HepG2 (cell line): Measurements from ENCODE around the gene RNF168. TPM values are rescaled to one million over a fixed set of nuclear protein-coding genes. Genes with fewer than 3 reads are reported as not detected.

Source experiments
- CHCHD3 ChIP-seq: sonication (generic); formaldehyde crosslinking; IDR thresholded peaks from 2 replicates; pipeline ENCODE4 v1.8.0; 2022; ENCODE audit warnings: mild to moderate bottlenecking, missing genetic modification reagents, moderate library complexity
- CREBL2 ChIP-seq: sonication (generic); formaldehyde crosslinking; IDR thresholded peaks from 2 replicates; pipeline ENCODE4 v1.8.1; 2023; ENCODE audit warnings: missing genetic modification reagents, mild to moderate bottlenecking, borderline replicate concordance
- DNMT3B ChIP-seq: conservative IDR thresholded peaks from 2 replicates; pipeline ENCODE4 v1.6.1; 2016; ENCODE audit warnings: missing biosample characterization, control low read depth
- KDM2A ChIP-seq: sonication (generic); formaldehyde crosslinking; IDR thresholded peaks from 2 replicates; pipeline ENCODE4 v1.4.0; 2020; ENCODE audit warnings: low read depth, missing genetic modification reagents, borderline replicate concordance
- NFKBIZ ChIP-seq: IDR thresholded peaks from 2 replicates; pipeline ENCODE4 v1.6.1; 2018; ENCODE audit warnings: missing genetic modification reagents, missing compliant biosample characterization
- NR2F2 ChIP-seq: IDR thresholded peaks from 2 replicates; pipeline ENCODE4 v1.6.1; 2012; ENCODE audit warnings: low read depth, inconsistent platforms, borderline replicate concordance
- TCF12 ChIP-seq, 2 experiments: fragments of 450-650 bp in 1 of 2; sonication (generic) in 1 of 2; formaldehyde crosslinking in 1 of 2; IDR thresholded peaks; 2 replicates each; pipeline versions ENCODE4 v1.6.1 to v1.8.0; 2017 to 2022; ENCODE audit warnings: antibody characterized with exemption in 1 of 2, mild to moderate bottlenecking in 1 of 2, missing genetic modification reagents in 1 of 2, moderate library complexity in 1 of 2
- ZBTB39 ChIP-seq: sonication (generic); formaldehyde crosslinking; IDR thresholded peaks from 2 replicates; pipeline ENCODE4 v1.5.0; 2020; ENCODE audit warnings: missing genetic modification reagents
- ZC3H13 ChIP-seq: sonication (generic); formaldehyde crosslinking; IDR thresholded peaks from 2 replicates; pipeline ENCODE4 v1.8.1; 2023; ENCODE audit warnings: mild to moderate bottlenecking, missing genetic modification reagents, moderate library complexity
- ZNF121 ChIP-seq: sonication (generic); formaldehyde crosslinking; IDR thresholded peaks from 2 replicates; pipeline ENCODE4 v1.5.0; 2020; ENCODE audit warnings: mild to moderate bottlenecking, missing genetic modification reagents
- ZNF274 ChIP-seq: sonication (generic); formaldehyde crosslinking; IDR thresholded peaks from 2 replicates; pipeline ENCODE4 v1.5.1; 2020; ENCODE audit warnings: mild to moderate bottlenecking, missing genetic modification reagents
- ZNF670 ChIP-seq: sonication (generic); formaldehyde crosslinking; IDR thresholded peaks from 2 replicates; pipeline ENCODE4 v1.8.0; 2022; ENCODE audit warnings: mild to moderate bottlenecking, missing genetic modification reagents, borderline replicate concordance
- polyA plus RNA-seq, 8 experiments: library from polyadenylated mRNA; depleted of rRNA in 3 of 8; stranded (reverse) in 7 of 8; unstranded in 1 of 8; fragments of >200 nt; fragmentation: Illumina TruSeq in 4 of 8; extraction: Trizol in 4 of 8; gene quantifications; 2 replicates each; pipeline versions ENCODE4 v1.2.1 to v1.2.3, GENCODE V29; 2011 to 2016; ENCODE audit warnings: low read depth in 4 of 8, missing spikeins in 1 of 8, mixed read lengths in 1 of 8; ENCODE audit not compliant: insufficient read depth in 1 of 8
- total RNA-seq, 5 experiments: library from RNA; depleted of rRNA; stranded (reverse); fragments of >200 nt; fragmentation: Illumina TruSeq; extraction: Trizol; gene quantifications; 2 replicates each; pipeline ENCODE4 v1.2.3, GENCODE V29; 2016; ENCODE audit warnings: low read depth in 1 of 5
- TF ChIP-seq, protein P1 (sequence below): IDR thresholded peaks from 2 replicates; pipeline ENCODE4 v1.6.1; 2016; ENCODE audit warnings: low read depth, missing genetic modification reagents, missing compliant biosample characterization
- TF ChIP-seq, protein P2 (sequence below): IDR thresholded peaks from 2 replicates; pipeline ENCODE4 v1.6.1; 2016; ENCODE audit warnings: low read depth, control low read depth
- TF ChIP-seq, protein P3 (sequence below): sonication (generic); formaldehyde crosslinking; IDR thresholded peaks from 2 replicates; pipeline ENCODE4 v1.4.0; 2020; ENCODE audit warnings: low read depth, mild to moderate bottlenecking, missing genetic modification reagents

RNF168 gene
- total and polyA plus RNA-seq, 2 of the 13 experiments (the other 11 are each of a cell fraction or from before 2014, with no cell fraction given) = 3.7 to 22.9 TPM

DNA sequence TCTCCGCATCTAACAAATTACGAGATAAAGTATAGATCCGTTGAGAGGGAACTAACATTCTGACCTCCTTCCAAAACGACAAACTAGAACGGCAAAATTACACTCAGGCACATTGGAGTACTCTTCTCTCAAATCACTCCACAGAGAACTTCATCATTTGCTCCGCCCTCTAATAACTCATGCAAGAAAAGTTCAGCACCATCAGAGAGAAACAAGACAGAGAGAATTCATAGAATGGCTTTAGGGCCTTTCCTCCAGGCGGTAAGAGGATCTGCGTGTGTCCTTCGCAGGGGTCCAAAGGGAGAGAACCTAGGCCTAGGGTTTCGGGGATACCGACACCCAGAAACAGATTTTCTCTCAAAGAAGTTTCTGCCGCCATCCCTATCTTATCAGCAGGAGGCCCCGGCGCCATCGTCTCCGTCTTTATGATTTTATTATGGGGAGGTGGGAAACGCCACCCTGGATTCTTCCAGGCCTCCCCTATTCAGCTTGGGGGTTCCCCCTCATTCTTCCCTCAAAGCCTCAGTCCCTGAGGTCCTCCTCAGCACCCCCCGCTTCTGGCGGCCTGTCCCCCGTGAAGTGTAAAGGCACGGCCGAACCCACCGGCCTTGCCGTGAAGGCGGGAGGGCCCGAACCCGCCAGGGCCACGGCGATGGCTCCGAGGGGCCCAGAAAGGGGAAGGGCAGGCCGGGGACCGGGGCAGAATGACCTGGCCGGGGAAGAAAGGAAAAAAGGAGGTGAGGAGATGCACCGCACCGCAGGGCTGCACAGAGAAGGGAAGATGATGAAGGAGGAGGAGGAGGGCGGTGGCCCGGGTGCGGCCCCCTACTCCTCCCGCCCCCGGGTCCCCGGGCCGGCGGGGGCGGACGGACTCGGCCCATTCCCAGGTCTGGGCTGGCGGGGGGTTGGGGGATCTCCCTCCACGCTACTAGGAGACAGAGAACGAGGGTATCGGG, 72.1 kb downstream of the RNF168 start (continued):
- TF ChIP-seq NR2F2 (no peak), ZNF670 (peak; percentile 14; the same call in 1 of the 2 replicates), ZNF121 (CRISPR knock-in tag) (no peak), NFKBIZ (no peak), ZBTB39 (CRISPR knock-in tag) (no peak), DNMT3B (CRISPR knock-in tag) (no peak), ZNF274 (CRISPR knock-in tag) (no peak), CHCHD3 (CRISPR knock-in tag) (0 out of 2 replicates have a peak, but pooled peaks have one; percentile 58), ZC3H13 (CRISPR knock-in tag) (0 out of 2 replicates have a peak, but pooled peaks have one; percentile 56), CREBL2 (CRISPR knock-in tag) (no peak), TCF12 (IDR thresholded peaks at IDR 0.05) (no peak), TCF12 (CRISPR knock-in tag; IDR thresholded peaks at IDR 0.05) (no peak; the same call in 1 of the 2 replicates), KDM2A (CRISPR knock-in tag) (0 out of 2 replicates have a peak, but pooled peaks have one; percentile 6)
- TF ChIP-seq, protein P1, sequence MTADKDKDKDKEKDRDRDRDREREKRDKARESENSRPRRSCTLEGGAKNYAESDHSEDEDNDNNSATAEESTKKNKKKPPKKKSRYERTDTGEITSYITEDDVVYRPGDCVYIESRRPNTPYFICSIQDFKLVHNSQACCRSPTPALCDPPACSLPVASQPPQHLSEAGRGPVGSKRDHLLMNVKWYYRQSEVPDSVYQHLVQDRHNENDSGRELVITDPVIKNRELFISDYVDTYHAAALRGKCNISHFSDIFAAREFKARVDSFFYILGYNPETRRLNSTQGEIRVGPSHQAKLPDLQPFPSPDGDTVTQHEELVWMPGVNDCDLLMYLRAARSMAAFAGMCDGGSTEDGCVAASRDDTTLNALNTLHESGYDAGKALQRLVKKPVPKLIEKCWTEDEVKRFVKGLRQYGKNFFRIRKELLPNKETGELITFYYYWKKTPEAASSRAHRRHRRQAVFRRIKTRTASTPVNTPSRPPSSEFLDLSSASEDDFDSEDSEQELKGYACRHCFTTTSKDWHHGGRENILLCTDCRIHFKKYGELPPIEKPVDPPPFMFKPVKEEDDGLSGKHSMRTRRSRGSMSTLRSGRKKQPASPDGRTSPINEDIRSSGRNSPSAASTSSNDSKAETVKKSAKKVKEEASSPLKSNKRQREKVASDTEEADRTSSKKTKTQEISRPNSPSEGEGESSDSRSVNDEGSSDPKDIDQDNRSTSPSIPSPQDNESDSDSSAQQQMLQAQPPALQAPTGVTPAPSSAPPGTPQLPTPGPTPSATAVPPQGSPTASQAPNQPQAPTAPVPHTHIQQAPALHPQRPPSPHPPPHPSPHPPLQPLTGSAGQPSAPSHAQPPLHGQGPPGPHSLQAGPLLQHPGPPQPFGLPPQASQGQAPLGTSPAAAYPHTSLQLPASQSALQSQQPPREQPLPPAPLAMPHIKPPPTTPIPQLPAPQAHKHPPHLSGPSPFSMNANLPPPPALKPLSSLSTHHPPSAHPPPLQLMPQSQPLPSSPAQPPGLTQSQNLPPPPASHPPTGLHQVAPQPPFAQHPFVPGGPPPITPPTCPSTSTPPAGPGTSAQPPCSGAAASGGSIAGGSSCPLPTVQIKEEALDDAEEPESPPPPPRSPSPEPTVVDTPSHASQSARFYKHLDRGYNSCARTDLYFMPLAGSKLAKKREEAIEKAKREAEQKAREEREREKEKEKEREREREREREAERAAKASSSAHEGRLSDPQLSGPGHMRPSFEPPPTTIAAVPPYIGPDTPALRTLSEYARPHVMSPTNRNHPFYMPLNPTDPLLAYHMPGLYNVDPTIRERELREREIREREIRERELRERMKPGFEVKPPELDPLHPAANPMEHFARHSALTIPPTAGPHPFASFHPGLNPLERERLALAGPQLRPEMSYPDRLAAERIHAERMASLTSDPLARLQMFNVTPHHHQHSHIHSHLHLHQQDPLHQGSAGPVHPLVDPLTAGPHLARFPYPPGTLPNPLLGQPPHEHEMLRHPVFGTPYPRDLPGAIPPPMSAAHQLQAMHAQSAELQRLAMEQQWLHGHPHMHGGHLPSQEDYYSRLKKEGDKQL = no peak
- TF ChIP-seq, protein P2, sequence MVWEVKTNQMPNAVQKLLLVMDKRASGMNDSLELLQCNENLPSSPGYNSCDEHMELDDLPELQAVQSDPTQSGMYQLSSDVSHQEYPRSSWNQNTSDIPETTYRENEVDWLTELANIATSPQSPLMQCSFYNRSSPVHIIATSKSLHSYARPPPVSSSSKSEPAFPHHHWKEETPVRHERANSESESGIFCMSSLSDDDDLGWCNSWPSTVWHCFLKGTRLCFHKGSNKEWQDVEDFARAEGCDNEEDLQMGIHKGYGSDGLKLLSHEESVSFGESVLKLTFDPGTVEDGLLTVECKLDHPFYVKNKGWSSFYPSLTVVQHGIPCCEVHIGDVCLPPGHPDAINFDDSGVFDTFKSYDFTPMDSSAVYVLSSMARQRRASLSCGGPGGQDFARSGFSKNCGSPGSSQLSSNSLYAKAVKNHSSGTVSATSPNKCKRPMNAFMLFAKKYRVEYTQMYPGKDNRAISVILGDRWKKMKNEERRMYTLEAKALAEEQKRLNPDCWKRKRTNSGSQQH (CRISPR knock-in tag) = 0 out of 2 replicates have a peak, but pooled peaks have one; percentile 4
- TF ChIP-seq, protein P3, sequence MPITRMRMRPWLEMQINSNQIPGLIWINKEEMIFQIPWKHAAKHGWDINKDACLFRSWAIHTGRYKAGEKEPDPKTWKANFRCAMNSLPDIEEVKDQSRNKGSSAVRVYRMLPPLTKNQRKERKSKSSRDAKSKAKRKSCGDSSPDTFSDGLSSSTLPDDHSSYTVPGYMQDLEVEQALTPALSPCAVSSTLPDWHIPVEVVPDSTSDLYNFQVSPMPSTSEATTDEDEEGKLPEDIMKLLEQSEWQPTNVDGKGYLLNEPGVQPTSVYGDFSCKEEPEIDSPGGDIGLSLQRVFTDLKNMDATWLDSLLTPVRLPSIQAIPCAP = no peak
